LNCaP clone FGC (cell line): ENCODE measurements around the gene ECE2.

ENCODE experiments used
- DNase-seq: peaks from one replicate; pipeline ENCODE4 v3.0.0-alpha.2; 2011; ENCODE audit warnings: low read depth
- H3K4me3 ChIP-seq: 2 replicates; pipeline ENCODE4 v1.5.1; 2011; ENCODE audit warnings: mild to moderate bottlenecking, low read depth, low read length, control low read depth
- CTCF ChIP-seq: IDR thresholded peaks from 2 replicates; pipeline ENCODE4 v1.5.1; 2012; ENCODE audit warnings: mild to moderate bottlenecking; ENCODE audit not compliant: control insufficient read depth, insufficient read depth; ENCODE audit errors: extremely low read depth

The ECE2 gene

GRCh38 chr3:184236033-184236410, 39.8 kb upstream of the ECE2 start:
- DNase-seq = no peak
- H3K4me3 ChIP-seq = no peak overlapping the region
- TF ChIP-seq CTCF = no peak

GRCh38 chr3:184236636-184237035, 39.2 kb upstream of the ECE2 start:
- no peak overlapping the region for H3K4me3 ChIP-seq
- no peak for TF ChIP-seq CTCF
- DNase-seq = no peak

- TF ChIP-seq CTCF = no peak
These were observed 38.6 kb upstream of the ECE2 start for GRCh38 chr3:184237211-184237610.

GRCh38 chr3:184237807-184238206, 38.0 kb upstream of the ECE2 start:
- H3K4me3 ChIP-seq = no peak overlapping the region
- TF ChIP-seq CTCF = no peak
- DNase-seq = no peak

More at GRCh38 chr3:184237211-184237610, 38.6 kb upstream of the ECE2 start:
- no peak for DNase-seq
- H3K4me3 ChIP-seq = no peak overlapping the region

- TF ChIP-seq CTCF = no peak
- no peak for DNase-seq
- H3K4me3 ChIP-seq = no peak overlapping the region
These were observed 37.5 kb upstream of the ECE2 start for GRCh38 chr3:184238246-184238818.

GRCh38 chr3:184239221-184239620, 36.6 kb upstream of the ECE2 start:
- no peak for DNase-seq
- H3K4me3 ChIP-seq = no peak overlapping the region
- no peak for TF ChIP-seq CTCF

GRCh38 chr3:184239708-184240107, 36.1 kb upstream of the ECE2 start:
- no peak for DNase-seq
- H3K4me3 ChIP-seq = no peak overlapping the region
- TF ChIP-seq CTCF = no peak
